ACC112 (cell line): ENCODE data around the gene KIN.

Experiments
- H2AFZ ChIP-seq: fragments of 200-600 bp; sonication (generic); one replicate; pipeline ENCODE4 v1.6.0; 2017; ENCODE audit warnings: antibody characterized with exemption, low read length; ENCODE audit not compliant: unreplicated experiment
- H3K27ac ChIP-seq: fragments of 200-600 bp; sonication (generic); 2 replicates; pipeline ENCODE4 v1.5.1; 2014; ENCODE audit warnings: low read depth, mild to moderate bottlenecking, antibody characterized with exemption, low read length, moderate library complexity
- H3K27me3 ChIP-seq: fragments of 200-600 bp; sonication (generic); 2 replicates; pipeline ENCODE4 v1.6.1; 2014; ENCODE audit warnings: mild to moderate bottlenecking, antibody characterized with exemption, low read length, moderate library complexity, mixed read lengths; ENCODE audit not compliant: insufficient read depth
- H3K36me3 ChIP-seq: fragments of 200-600 bp; sonication (generic); 2 replicates; pipeline ENCODE4 v1.6.1; 2016; ENCODE audit warnings: mild to moderate bottlenecking, antibody characterized with exemption, low read length, moderate library complexity, mixed read lengths; ENCODE audit not compliant: insufficient read depth
- H3K4me1 ChIP-seq: fragments of 200-600 bp; sonication (generic); one replicate; pipeline ENCODE4 v1.6.1; 2016; ENCODE audit warnings: low read length, mixed read lengths; ENCODE audit not compliant: insufficient read depth, unreplicated experiment, control insufficient read depth
- H3K4me3 ChIP-seq: fragments of 200-600 bp; sonication (generic); 2 replicates; pipeline ENCODE4 v1.5.1; 2014; ENCODE audit warnings: mild to moderate bottlenecking, low read depth, low read length
- H3K79me2 ChIP-seq: fragments of 200-600 bp; sonication (generic); one replicate; pipeline ENCODE4 v1.6.0; 2016; ENCODE audit warnings: low read length; ENCODE audit not compliant: control insufficient read depth, unreplicated experiment, insufficient read depth

KIN gene

GRCh38 chr10:7706534-7707073, 81.2 kb downstream of the KIN start:
- Histone ChIP-seq H3K4me1 (no peaks in the 10 kb centered on the region), H3K79me2 (no peaks in the 10 kb centered on the region), H3K4me3 (no peak overlapping the region), H3K36me3 (no peaks in the 10 kb centered on the region), H2AFZ (no peak overlapping the region), H3K27ac (no peak overlapping the region), H3K27me3 (peaks cover 19% of the 10 kb centered on the region)

GRCh38 chr10:7705341-7705740, 82.5 kb downstream of the KIN start:
- H3K79me2 ChIP-seq = no peaks in the 10 kb centered on the region
- no peak overlapping the region for H3K27ac ChIP-seq
- H3K27me3 ChIP-seq = peaks cover 19% of the 10 kb centered on the region
- no peak overlapping the region for H3K4me3 ChIP-seq
- H3K36me3 ChIP-seq = no peaks in the 10 kb centered on the region
- H2AFZ ChIP-seq = no peak overlapping the region
- no peaks in the 10 kb centered on the region for H3K4me1 ChIP-seq

GRCh38 chr10:7704071-7705016, 83.4 kb downstream of the KIN start:
- no peaks in the 10 kb centered on the region for H3K4me1 ChIP-seq
- no peak overlapping the region for H3K4me3 ChIP-seq
- H3K27me3 ChIP-seq = peaks cover 19% of the 10 kb centered on the region
- H3K79me2 ChIP-seq = no peaks in the 10 kb centered on the region
- H3K27ac ChIP-seq = no peak overlapping the region
- H3K36me3 ChIP-seq = no peaks in the 10 kb centered on the region
- no peak overlapping the region for H2AFZ ChIP-seq

GRCh38 chr10:7703140-7703539, 84.7 kb downstream of the KIN start, which contains the start of gene ITIH2:
TSS of gene ITIH2 (plus strand) at chr10:7703316. CDS start at chr10:7703435, 119 bp downstream.
- Histone ChIP-seq H3K4me1 (no peaks in the 10 kb centered on the region), H3K36me3 (no peaks in the 10 kb centered on the region), H2AFZ (no peak within 1 kb of the TSS), H3K27me3 (peaks cover 15% of the 10 kb centered on the region), H3K27ac (no peak within 1 kb of the TSS), H3K79me2 (no peaks in the 10 kb centered on the region), H3K4me3 (no peak within 1 kb of the TSS)

GRCh38 chr10:7702288-7702812, 85.4 kb downstream of the KIN start:
- H3K79me2 ChIP-seq = no peaks in the 10 kb centered on the region
- no peak overlapping the region for H3K27ac ChIP-seq
- H3K36me3 ChIP-seq = no peaks in the 10 kb centered on the region
- H2AFZ ChIP-seq = no peak overlapping the region
- H3K27me3 ChIP-seq = peaks cover 15% of the 10 kb centered on the region
- no peaks in the 10 kb centered on the region for H3K4me1 ChIP-seq
- H3K4me3 ChIP-seq = no peak overlapping the region

GRCh38 chr10:7701158-7701742, 86.5 kb downstream of the KIN start:
- Histone ChIP-seq H3K79me2 (no peaks in the 10 kb centered on the region), H3K27me3 (peaks cover 11% of the 10 kb centered on the region), H3K27ac (no peak overlapping the region), H3K4me3 (no peak overlapping the region), H2AFZ (no peak overlapping the region), H3K36me3 (no peaks in the 10 kb centered on the region), H3K4me1 (no peaks in the 10 kb centered on the region)
